K562 (cell line): Measurements from ENCODE around the gene KIF26A. TPM values are rescaled to one million over a fixed set of nuclear protein-coding genes. Genes with fewer than 3 reads are reported as not detected.

Experiments
- ARID4B ChIP-seq: sonication (generic); formaldehyde crosslinking; IDR thresholded peaks from 2 replicates; pipeline ENCODE4 v1.8.0; 2022; ENCODE audit warnings: mild to moderate bottlenecking, missing genetic modification reagents
- CREB3L1 ChIP-seq: fragments of 450-650 bp; IDR thresholded peaks from 2 replicates; pipeline ENCODE4 v1.6.1; 2014; ENCODE audit warnings: low read depth, mild to moderate bottlenecking, moderate library complexity, borderline replicate concordance
- HDAC6 ChIP-seq: IDR thresholded peaks from 2 replicates; pipeline ENCODE4 v1.6.1; 2012; ENCODE audit warnings: low read depth, mild to moderate bottlenecking, control low read depth, inconsistent platforms, low read length, moderate library complexity
- MEF2A ChIP-seq: IDR thresholded peaks from 2 replicates; pipeline ENCODE4 v1.6.1; 2011; ENCODE audit warnings: low read depth, mild to moderate bottlenecking, low read length, moderate library complexity; ENCODE audit not compliant: control insufficient read depth
- POU5F1 ChIP-seq: fragments of 150-350 bp; IDR thresholded peaks from 2 replicates; pipeline ENCODE4 v1.6.1; 2014; ENCODE audit warnings: borderline replicate concordance, low read length, low read depth, mild to moderate bottlenecking; ENCODE audit not compliant: partially characterized antibody
- STAT5B ChIP-seq: fragments of 250-450 bp; sonication (Bioruptor Pico); IDR thresholded peaks from 2 replicates; pipeline ENCODE4 v1.8.0; 2021; ENCODE audit warnings: mild to moderate bottlenecking, inconsistent platforms
- TCF15 ChIP-seq: fragments of 250-450 bp; sonication (Bioruptor Pico); IDR thresholded peaks from 2 replicates; pipeline ENCODE4 v1.8.0; 2022; ENCODE audit warnings: moderate library complexity, mild to moderate bottlenecking, inconsistent platforms
- ZNF584 ChIP-seq: fragments of 200-800 bp; sonication (Bioruptor generic); IDR thresholded peaks from 2 replicates; pipeline ENCODE4 v1.6.1; 2016; ENCODE audit warnings: low read depth, mild to moderate bottlenecking, missing genetic modification characterization, missing compliant biosample characterization
- polyA plus RNA-seq, 8 experiments: library from polyadenylated mRNA; depleted of rRNA in 4 of 8; stranded (reverse) in 5 of 8; unstranded in 3 of 8; fragments of >200 nt; fragmentation: Nextera tagmentation in 2 of 8; fragmentation: Illumina TruSeq in 1 of 8; extraction: Ambion mirVana in 2 of 8; extraction: Trizol in 1 of 8; gene quantifications; 2 replicates each; pipeline versions ENCODE4 v1.2.1 to v1.2.3, GENCODE V29; 2011 to 2014; ENCODE audit warnings: inconsistent platforms in 1 of 8, missing spikeins in 1 of 8
- total RNA-seq, 7 experiments: library from RNA; depleted of rRNA in 6 of 7; stranded (reverse); fragments of >200 nt in 6 of 7; fragmentation: Illumina TruSeq in 2 of 7; extraction: Trizol in 2 of 7; gene quantifications; 2 replicates each; pipeline versions ENCODE4 v1.2.1 to v1.2.3, GENCODE V29; 2011 to 2021; ENCODE audit warnings: low replicate concordance in 1 of 7

Gene KIF26A
- total and polyA plus RNA-seq, 9 of the 15 experiments (the other 6 are each of a cell fraction or from before 2014, with no cell fraction given): 0.04 TPM; not detected in 8

- TF ChIP-seq ARID4B (CRISPR knock-in tag) (no peak), HDAC6 (no peak), CREB3L1 (no peak), POU5F1 (no peak), TCF15 (CRISPR knock-in tag) (no peak), ZNF584 (CRISPR knock-in tag) (no peak), STAT5B (CRISPR knock-in tag) (no peak), MEF2A (no peak)
These were observed 2.3 kb downstream of the KIF26A start (continued) for GRCh38 chr14:104140463-104141331.
